Left colon (tissue), 2 donors: Measurements from ENCODE around the gene FYB1. TPM values are rescaled to one million over a fixed set of nuclear protein-coding genes. Genes with fewer than 3 reads are reported as not detected.

Source experiments
- ATAC-seq: fragments of 200-7000 bp; cut with Tn5 transposase; one replicate; pipeline ENCODE4 v1.9.1; 2020; ENCODE audit warnings: mild to moderate bottlenecking, moderate library complexity
- DNase-seq, 2 donors: peaks; one replicate each; pipeline ENCODE4 v3.0.0-alpha.2; 2020
- intact Hi-C, 2 donors: fragments of 100-400 bp; cut with DNase I in 1 of 2; cut with micrococcal nuclease in 1 of 2; formaldehyde crosslinking; loops; one replicate each; pipeline versions ENCODE4 v1.11.2 to v1.14.0; 2022; cut with DNase I, micrococcal nuclease
- total RNA-seq, 2 donors: library from RNA; stranded (reverse); fragmentation: NEBNext Ultra II Directional; extraction: Animal tissue kit (Norgen Biotek cat#: 25700); gene quantifications; one replicate each; pipeline ENCODE4 v1.2.1, GENCODE V29; 2021
- donor health status: DM: no; HTN: no; CAD: no.
- donor health status: DM: yes; HTN: yes; CAD: no.

The FYB1 gene
- total RNA-seq, 2 donors from 2014 or later = 7.3 to 10.8 TPM

GRCh38 chr5:39115644-39116343 is 103.6 kb downstream of the FYB1 start:
- ATAC-seq (no peak), DNase-seq (no peak)
- intact Hi-C loops = no loop called here

- ATAC-seq = no peak
- intact Hi-C loops = no loop called here
- no peak for DNase-seq
Observed at GRCh38 chr5:39114155-39114554, 105.2 kb downstream of the FYB1 start.

GRCh38 chr5:39113354-39113953 is 105.9 kb downstream of the FYB1 start:
- DNase-seq (no peak), ATAC-seq (no peak)
- intact Hi-C loops = no loop called here

- no peak for DNase-seq
- intact Hi-C loops = no loop called here
- ATAC-seq = no peak
Observed at GRCh38 chr5:39109606-39110005, 109.8 kb downstream of the FYB1 start.

- intact Hi-C loops = no loop called here
- ATAC-seq = no peak
Observed at GRCh38 chr5:39108987-39109386, 110.4 kb downstream of the FYB1 start.

GRCh38 chr5:39107350-39107749 is 112.0 kb downstream of the FYB1 start:
- intact Hi-C loops = no loop called here
- ATAC-seq (no peak), DNase-seq (no peak)

More at GRCh38 chr5:39108987-39109386, 110.4 kb downstream of the FYB1 start:
- no peak for DNase-seq

- DNase-seq (no peak), ATAC-seq (no peak)
- intact Hi-C loops = no loop called here
Observed at GRCh38 chr5:39106322-39106721, 113.0 kb downstream of the FYB1 start.

- intact Hi-C loops = no loop called here
- no peak for DNase-seq
- no peak for ATAC-seq
Observed at GRCh38 chr5:39104221-39104620, 115.1 kb downstream of the FYB1 start.

- ATAC-seq (no peak), DNase-seq (no peak)
- intact Hi-C loops = no loop called here
Observed at GRCh38 chr5:39102684-39103155, 116.6 kb downstream of the FYB1 start.

- no peak for ATAC-seq
Observed at GRCh38 chr5:39100851-39101396, 118.4 kb downstream of the FYB1 start.

GRCh38 chr5:39100301-39100850 is 119.0 kb downstream of the FYB1 start:
- intact Hi-C loops = no loop called here
- no peak for ATAC-seq
- DNase-seq = no peak

More at GRCh38 chr5:39100851-39101396, 118.4 kb downstream of the FYB1 start:
- DNase-seq = no peak
- intact Hi-C loops = no loop called here

- intact Hi-C loops = no loop called here
- DNase-seq = no peak
- no peak for ATAC-seq
Observed at GRCh38 chr5:39099831-39100230, 119.5 kb downstream of the FYB1 start.

- intact Hi-C loops = no loop called here
- ATAC-seq = no peak
Observed at GRCh38 chr5:39093352-39093751, 126.0 kb downstream of the FYB1 start.

GRCh38 chr5:39092581-39093351 is 126.6 kb downstream of the FYB1 start:
- no peak for ATAC-seq
- no peak for DNase-seq
- intact Hi-C loops = no loop called here

More at GRCh38 chr5:39093352-39093751, 126.0 kb downstream of the FYB1 start:
- DNase-seq = no peak

GRCh38 chr5:39091940-39092580 is 127.3 kb downstream of the FYB1 start:
- ATAC-seq (no peak), DNase-seq (no peak)
- intact Hi-C loops = no loop called here

- no peak for ATAC-seq
- intact Hi-C loops = no loop called here
Observed at GRCh38 chr5:39083968-39084367, 135.4 kb downstream of the FYB1 start.

GRCh38 chr5:39082995-39083394 is 136.4 kb downstream of the FYB1 start:
- DNase-seq (no peak), ATAC-seq (no peak)
- intact Hi-C loops = no loop called here

More at GRCh38 chr5:39083968-39084367, 135.4 kb downstream of the FYB1 start:
- DNase-seq = no peak

GRCh38 chr5:39080597-39081204 is 138.7 kb downstream of the FYB1 start:
- ATAC-seq (peak; percentile 90), DNase-seq (peak in 1 of 2 donors; percentile 39)
- intact Hi-C loops = no loop called here
